H1 (cell line): ENCODE data around the gene C1D. TPM values are rescaled to one million over a fixed set of nuclear protein-coding genes. Genes with fewer than 3 reads are reported as not detected.

ENCODE experiments used
- CTCF ChIA-PET: fragments of 300-600 bp; sonication (Branson Sonifier 250); formaldehyde crosslinking; loops from one replicate; lab custom pipeline; 2021; ENCODE audit not compliant: partially characterized antibody; lab: Charles Lee
- POLR2A ChIA-PET: fragments of 300-600 bp; sonication (Branson Sonifier 250); formaldehyde crosslinking; loops from one replicate; lab custom pipeline; 2021; ENCODE audit warnings: inconsistent platforms; ENCODE audit not compliant: partially characterized antibody; lab: Charles Lee
- DNase-seq, 2 experiments: peaks; one replicate each; pipeline versions ENCODE4 v3.0.0 to v3.0.0-alpha.2; 2010 to 2022; ENCODE audit warnings: low spot score in 2 of 2, low read depth in 1 of 2, mixed read lengths in 1 of 2
- FAIRE-seq: peaks from 2 replicates; lab custom pipeline; 2011; peaks lifted over from hg19 to GRCh38; lab: Jason Lieb, UNC
- H2AFZ ChIP-seq: 2 replicates; pipeline ENCODE4 v1.8.1; 2012; ENCODE audit warnings: low read length, inconsistent platforms
- H2AK5ac ChIP-seq: 2 replicates; pipeline ENCODE4 v1.6.1; 2013; ENCODE audit warnings: low read depth, low read length
- H2BK120ac ChIP-seq: replicated peaks from 2 replicates; pipeline ENCODE3; 2013; ENCODE audit warnings: low read depth, low read length, inconsistent platforms
- H2BK12ac ChIP-seq: 2 replicates; pipeline ENCODE4 v1.6.1; 2013; ENCODE audit warnings: low read depth, low read length
- H2BK15ac ChIP-seq: 2 replicates; pipeline ENCODE4 v1.6.1; 2013; ENCODE audit warnings: low read length
- H2BK20ac ChIP-seq: 2 replicates; pipeline ENCODE4 v1.6.1; 2013; ENCODE audit warnings: low read length
- H2BK5ac ChIP-seq: 2 replicates; pipeline ENCODE4 v1.6.1; 2013; ENCODE audit warnings: low read depth, low read length
- H3K14ac ChIP-seq: 2 replicates; pipeline ENCODE4 v1.6.1; 2013; ENCODE audit warnings: inconsistent platforms; ENCODE audit not compliant: insufficient read length
- H3K18ac ChIP-seq: 2 replicates; pipeline ENCODE4 v1.6.1; 2013; ENCODE audit warnings: low read length; ENCODE audit errors: extremely low read depth
- H3K23ac ChIP-seq: 2 replicates; pipeline ENCODE4 v1.6.1; 2013; ENCODE audit warnings: inconsistent platforms; ENCODE audit not compliant: insufficient read length
- H3K23me2 ChIP-seq: 2 replicates; pipeline ENCODE4 v1.6.1; 2013; ENCODE audit warnings: low read depth, low read length
- H3K27ac ChIP-seq: 2 replicates; pipeline ENCODE4 v1.6.1; 2011; ENCODE audit warnings: low read depth, low read length, inconsistent platforms
- H3K27me3 ChIP-seq, 4 experiments: replicated peaks in 1 of 4; 1 replicate in 1 of 4; 2 replicates in 3 of 4; pipeline versions ENCODE4 v1.6.1 to v1.8.1; 2011 to 2013; ENCODE audit warnings: low read length in 3 of 4, mild to moderate bottlenecking in 3 of 4, inconsistent platforms in 2 of 4, mixed read lengths in 2 of 4, moderate library complexity in 1 of 4; ENCODE audit not compliant: control insufficient read depth in 3 of 4, insufficient read depth in 3 of 4; ENCODE audit errors: extremely low read depth in 1 of 4
- H3K36me3 ChIP-seq, 4 experiments: 2 replicates each; pipeline versions ENCODE4 v1.6.1 to v1.8.1; 2011 to 2013; ENCODE audit warnings: mild to moderate bottlenecking in 4 of 4, low read length in 3 of 4, moderate library complexity in 2 of 4, control low read depth in 1 of 4, inconsistent platforms in 1 of 4; ENCODE audit not compliant: insufficient read depth in 4 of 4, control insufficient read depth in 2 of 4
- H3K4ac ChIP-seq: replicated peaks from 2 replicates; pipeline ENCODE3; 2013; ENCODE audit warnings: low read length, low read depth, mixed read lengths, inconsistent platforms; ENCODE audit not compliant: insufficient read length
- H3K4me1 ChIP-seq, 4 experiments: replicated peaks in 1 of 4; 1 replicate in 1 of 4; 2 replicates in 3 of 4; pipeline versions ENCODE4 v1.6.1 to v1.8.1; 2011 to 2013; ENCODE audit warnings: low read length in 3 of 4, inconsistent platforms in 2 of 4, mixed read lengths in 1 of 4; ENCODE audit not compliant: insufficient read depth in 4 of 4, control insufficient read depth in 3 of 4
- H3K4me2 ChIP-seq, 2 experiments: 2 replicates each; pipeline versions ENCODE4 v1.6.1 to v1.8.1; 2011 to 2013; ENCODE audit warnings: low read depth in 2 of 2, low read length in 2 of 2, control low read depth in 1 of 2, inconsistent platforms in 1 of 2, mild to moderate bottlenecking in 1 of 2; ENCODE audit not compliant: insufficient read depth in 1 of 2
- H3K4me3 ChIP-seq, 4 experiments: fragments of 200-600, 300-600 bp in 1 of 4; sonication (generic), shearing (Covaris generic), sonication (Bioruptor Twin) in 1 of 4; 2 replicates each; pipeline versions ENCODE4 v1.5.1 to v1.8.1; 2011 to 2016; ENCODE audit warnings: low read length in 4 of 4, low read depth in 3 of 4, control low read depth in 2 of 4, inconsistent platforms in 2 of 4, mild to moderate bottlenecking in 2 of 4, mixed read lengths in 1 of 4, moderate library complexity in 1 of 4; ENCODE audit not compliant: insufficient read depth in 2 of 4; ENCODE audit errors: extremely low read depth in 1 of 4
- H3K56ac ChIP-seq: replicated peaks from 2 replicates; pipeline ENCODE3; 2013; ENCODE audit warnings: low read depth, mild to moderate bottlenecking, mixed read lengths, low read length, inconsistent platforms; ENCODE audit not compliant: insufficient read length
- H3K79me1 ChIP-seq: 2 replicates; pipeline ENCODE4 v1.6.1; 2013; ENCODE audit warnings: low read depth, low read length, control low read depth
- H3K79me2 ChIP-seq, 2 experiments: 2 replicates each; pipeline versions ENCODE4 v1.6.1 to v1.8.1; 2012 to 2013; ENCODE audit warnings: low read length in 2 of 2, mild to moderate bottlenecking in 2 of 2, inconsistent platforms in 1 of 2; ENCODE audit not compliant: insufficient read depth in 2 of 2, control insufficient read depth in 1 of 2
- H3K9ac ChIP-seq, 4 experiments: replicated peaks in 1 of 4; 1 replicate in 1 of 4; 2 replicates in 3 of 4; pipeline versions ENCODE4 v1.6.1 to v1.8.1; 2011 to 2013; ENCODE audit warnings: low read depth in 3 of 4, low read length in 3 of 4, control low read depth in 2 of 4, mild to moderate bottlenecking in 2 of 4, moderate library complexity in 2 of 4, inconsistent platforms in 1 of 4; ENCODE audit errors: extremely low read depth in 1 of 4
- H3K9me3 ChIP-seq, 2 experiments: 2 replicates each; pipeline versions ENCODE4 v1.6.1 to v1.8.1; 2012 to 2013; ENCODE audit warnings: mild to moderate bottlenecking in 2 of 2, moderate library complexity in 2 of 2, control low read depth in 1 of 2, inconsistent platforms in 1 of 2, low read depth in 1 of 2, low read length in 1 of 2, mixed read lengths in 1 of 2; ENCODE audit not compliant: insufficient read depth in 2 of 2
- H4K20me1 ChIP-seq, 2 experiments: replicated peaks in 1 of 2; 2 replicates each; pipeline versions ENCODE3 to v1.8.1; 2011 to 2013; ENCODE audit warnings: inconsistent platforms in 2 of 2, low read length in 2 of 2, mild to moderate bottlenecking in 1 of 2; ENCODE audit not compliant: insufficient read depth in 2 of 2, control insufficient read depth in 1 of 2
- H4K5ac ChIP-seq: 2 replicates; pipeline ENCODE4 v1.6.1; 2013; ENCODE audit warnings: low read length, low read depth, mixed read lengths, inconsistent platforms; ENCODE audit not compliant: insufficient read length
- H4K8ac ChIP-seq: 2 replicates; pipeline ENCODE4 v1.8.0; 2013; ENCODE audit warnings: mild to moderate bottlenecking, moderate library complexity, low read length, inconsistent platforms; ENCODE audit not compliant: insufficient read depth; ENCODE audit errors: extremely low read depth
- H4K91ac ChIP-seq: replicated peaks from 2 replicates; pipeline ENCODE3; 2013; ENCODE audit warnings: low read length, mixed read lengths, inconsistent platforms; ENCODE audit not compliant: insufficient read length
- CEBPB ChIP-seq: IDR thresholded peaks from 2 replicates; pipeline ENCODE4 v1.6.1; 2012; ENCODE audit warnings: low read depth, low read length
- EZH2 ChIP-seq: fragments of 200-600 bp; sonication (generic); IDR thresholded peaks from 2 replicates; pipeline ENCODE4 v1.7.1; 2012; ENCODE audit warnings: low read depth, mild to moderate bottlenecking, moderate library complexity, low read length, inconsistent platforms; ENCODE audit not compliant: severe bottlenecking
- HDAC6 ChIP-seq: IDR thresholded peaks from one replicate; pipeline ENCODE4 v1.7.1; 2012; ENCODE audit warnings: low read depth, mild to moderate bottlenecking, inconsistent platforms, low read length, moderate library complexity
- JUND ChIP-seq: IDR thresholded peaks from 2 replicates; pipeline ENCODE4 v1.6.1; 2011; ENCODE audit warnings: mild to moderate bottlenecking, improper control_type of control experiment, low read length
- KDM1A ChIP-seq: fragments of 200-600, 300-600 bp; sonication (generic); IDR thresholded peaks from 2 replicates; pipeline ENCODE4 v1.7.1; 2016; ENCODE audit warnings: mild to moderate bottlenecking, low read length, borderline replicate concordance
- NANOG ChIP-seq: IDR thresholded peaks from 2 replicates; pipeline ENCODE4 v1.6.1; 2011; ENCODE audit warnings: low read length, low read depth, mild to moderate bottlenecking, inconsistent platforms; ENCODE audit not compliant: insufficient read depth, poor library complexity, severe bottlenecking
- RBBP5 ChIP-seq: IDR thresholded peaks from 2 replicates; pipeline ENCODE4 v1.7.1; 2012; ENCODE audit warnings: low read depth, mild to moderate bottlenecking, inconsistent platforms, low read length, moderate library complexity, borderline replicate concordance
- SP1 ChIP-seq: IDR thresholded peaks from 2 replicates; pipeline ENCODE4 v1.6.1; 2011; ENCODE audit warnings: low read depth, low read length
- SP4 ChIP-seq: IDR thresholded peaks from 2 replicates; pipeline ENCODE4 v1.6.1; 2012; ENCODE audit warnings: low read length, inconsistent platforms
- SRF ChIP-seq: IDR thresholded peaks from 2 replicates; pipeline ENCODE4 v1.6.1; 2011; ENCODE audit warnings: mild to moderate bottlenecking, low read depth, low read length, moderate library complexity
- TEAD4 ChIP-seq: IDR thresholded peaks from 2 replicates; pipeline ENCODE4 v1.6.1; 2012; ENCODE audit warnings: low read depth, low read length, inconsistent platforms, mixed read lengths
- ZNF274 ChIP-seq: IDR thresholded peaks from 2 replicates; pipeline ENCODE4 v1.7.0; 2012; ENCODE audit warnings: low read length, borderline replicate concordance; ENCODE audit errors: extremely low read depth
- WGBS, 2 experiments: shearing (Covaris generic) in 1 of 2; methylation state at CpG; one replicate each; pipeline versions ENCODE4 v1.1.6 to v1.1.7; 2013 to 2015; ENCODE audit warnings: low lambda C conversion rate in 2 of 2, mixed read lengths in 2 of 2, inconsistent platforms in 1 of 2, low coverage in 1 of 2, missing lambda C conversion rate in 1 of 2; ENCODE audit not compliant: insufficient replicate concordance in 2 of 2, insufficient coverage in 1 of 2, insufficient read length in 1 of 2; ENCODE audit errors: extremely low coverage in 1 of 2, missing lambda C conversion rate in 1 of 2; 5-methylcytosine and 5-hydroxymethylcytosine counted together
- polyA plus RNA-seq, 7 experiments: library from polyadenylated mRNA; depleted of rRNA in 3 of 7; stranded (reverse) in 5 of 7; unstranded in 2 of 7; fragments of >200 nt in 5 of 7; fragments of 200-250 nt in 2 of 7; gene quantifications; 1 replicate in 5 of 7; 2 replicates in 1 of 7; 4 replicates in 1 of 7; pipeline versions ENCODE4 v1.2.1 to v1.2.3, GENCODE V29; 2011 to 2013; ENCODE audit warnings: missing spikeins in 2 of 7, mixed read lengths in 2 of 7
- total RNA-seq: library from RNA; stranded (reverse); fragmentation: NEBNext Ultra II Directional; extraction: Animal tissue kit (Norgen Biotek cat#: 25700); gene quantifications from 2 replicates; pipeline ENCODE4 v1.2.1, GENCODE V29; 2021
- TF ChIP-seq, protein P1 (sequence below): IDR thresholded peaks from 2 replicates; pipeline ENCODE4 v1.6.1; 2012; ENCODE audit warnings: inconsistent platforms
- TF ChIP-seq, protein P2 (sequence below): IDR thresholded peaks from 2 replicates; pipeline ENCODE4 v1.6.1; 2011; ENCODE audit warnings: low read depth, mild to moderate bottlenecking, low read length; ENCODE audit not compliant: insufficient read depth

The C1D gene
- total and polyA plus RNA-seq, 2 of the 8 experiments (the other 6 are each of a cell fraction or from before 2014, with no cell fraction given): 17.5 to 24.1 TPM

DNA sequence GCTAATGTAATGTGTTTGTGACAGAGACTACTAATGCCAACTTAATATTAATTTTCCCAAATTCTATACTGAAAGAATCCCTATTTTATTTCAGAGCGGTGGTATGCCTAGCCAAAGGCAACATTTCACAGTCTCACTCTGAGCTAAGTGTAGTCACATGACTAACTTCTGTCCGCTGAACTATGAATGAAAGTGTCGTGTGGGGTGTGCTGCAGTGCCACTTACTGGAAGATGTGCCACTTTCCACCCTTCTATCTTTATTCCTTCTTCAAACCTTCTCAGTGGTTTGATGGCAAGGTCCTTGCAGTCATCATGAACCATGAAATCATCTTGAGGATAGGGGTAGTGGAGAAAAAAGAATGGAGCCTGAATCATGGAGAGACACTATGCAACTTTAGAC, 47.3 kb upstream of the C1D start:
- WGBS, 2 experiments: 73% methylated on average over 3 of the region's 3 CpGs; no CpG with 5 or more reads in 1 of the 2 experiments
- Histone ChIP-seq H2AFZ (no peak overlapping the region), H2BK12ac (no peak overlapping the region), H3K79me2 (no peaks in the 10 kb centered on the region), H3K56ac (no peak overlapping the region), H3K4ac (no peak overlapping the region), H4K5ac (no peak overlapping the region), H3K23ac (no peak overlapping the region), H3K14ac (no peak overlapping the region), H3K23me2 (no peaks in the 10 kb centered on the region), H3K9me3 (no peaks in the 10 kb centered on the region), H4K8ac (no peak overlapping the region), H3K27ac (no peak overlapping the region), H2BK5ac (no peak overlapping the region), H3K27me3 (no peaks in the 10 kb centered on the region), H4K91ac (no peak overlapping the region), H4K20me1 (no peaks in the 10 kb centered on the region), H2BK120ac (no peak overlapping the region), H3K4me3 (no peak overlapping the region), H3K9ac (no peak overlapping the region), H3K36me3 (no peaks in the 10 kb centered on the region), H3K4me1 (no peaks in the 10 kb centered on the region), H3K4me2 (no peak overlapping the region), H2BK15ac (no peak overlapping the region), H3K79me1 (no peaks in the 10 kb centered on the region), H2AK5ac (no peak overlapping the region), H3K18ac (no peak overlapping the region), H2BK20ac (no peak overlapping the region)
- ChIA-PET POLR2A (no interaction called here), CTCF (no interaction called here)
- DNase-seq (no peak), FAIRE-seq (no peak)
- TF ChIP-seq SP1 (no peak), NANOG (no peak), SP4 (no peak), ZNF274 (no peak), HDAC6 (no peak), CEBPB (no peak), SRF (no peak), TEAD4 (no peak), JUND (no peak), KDM1A (no peak), RBBP5 (no peak), EZH2 (no peak)
- TF ChIP-seq, protein P1, sequence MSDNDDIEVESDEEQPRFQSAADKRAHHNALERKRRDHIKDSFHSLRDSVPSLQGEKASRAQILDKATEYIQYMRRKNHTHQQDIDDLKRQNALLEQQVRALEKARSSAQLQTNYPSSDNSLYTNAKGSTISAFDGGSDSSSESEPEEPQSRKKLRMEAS: no peak
- TF ChIP-seq, protein P2, sequence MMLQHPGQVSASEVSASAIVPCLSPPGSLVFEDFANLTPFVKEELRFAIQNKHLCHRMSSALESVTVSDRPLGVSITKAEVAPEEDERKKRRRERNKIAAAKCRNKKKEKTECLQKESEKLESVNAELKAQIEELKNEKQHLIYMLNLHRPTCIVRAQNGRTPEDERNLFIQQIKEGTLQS: no peak
